ENCODE data around the gene NADSYN1. TPM values are rescaled to one million over a fixed set of nuclear protein-coding genes. Genes with fewer than 3 reads are reported as not detected.

The NADSYN1 gene
- total RNA-seq, 2 donors from 2014 or later, result 56.6 to 80.2 TPM

DNA sequence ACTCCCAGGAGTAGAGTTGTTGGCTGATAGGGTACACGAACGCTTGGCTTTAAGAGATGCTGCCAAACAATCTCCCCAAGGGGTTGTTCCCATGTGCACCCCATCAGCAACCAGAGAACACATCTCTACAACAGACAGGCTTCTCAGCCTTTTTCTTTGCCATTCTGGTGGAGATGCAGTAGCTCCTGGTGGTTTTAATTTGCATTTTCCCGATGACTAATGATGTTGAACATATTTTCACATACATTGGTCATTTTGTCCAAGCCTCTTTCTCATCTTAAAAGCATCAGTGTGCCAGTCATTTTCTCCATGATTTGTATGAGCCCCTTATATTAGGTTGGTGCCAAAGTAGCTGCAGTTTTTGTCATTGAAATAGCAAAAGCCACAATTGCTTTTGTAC lies 26.6 kb upstream of the NADSYN1 start:
- Histone ChIP-seq H3K4me1 (replicated peaks) (no peaks in the 10 kb centered on the region), H3K27ac (no peak overlapping the region), H3K27me3 (replicated peaks; ENCODE audit: insufficient read depth) (no peaks in the 10 kb centered on the region), H3K4me3 (no peak overlapping the region), H3K36me3 (no peaks in the 10 kb centered on the region), H3K9me3 (no peaks in the 10 kb centered on the region)
- no peak for DNase-seq (ENCODE audit: low spot score)
- WGBS, result 85% methylated on average over 3 of the region's 3 CpGs
- intact Hi-C loops (cut with DNase I), result no loop called here
- TF ChIP-seq POLR2AphosphoS5 (IDR thresholded peaks at IDR 0.05), result no peak
- TF ChIP-seq CTCF (IDR thresholded peaks at IDR 0.05), result no peak

- TF ChIP-seq POLR2AphosphoS5 (IDR thresholded peaks at IDR 0.05), result no peak
- no peak for TF ChIP-seq CTCF (IDR thresholded peaks at IDR 0.05)
- TF ChIP-seq POLR2A (IDR thresholded peaks at IDR 0.05), result no peak
- Histone ChIP-seq H3K4me3 (no peak overlapping the region), H3K27ac (no peak overlapping the region), H3K4me1 (replicated peaks) (peaks cover 10% of the 10 kb centered on the region), H3K27me3 (replicated peaks; ENCODE audit: insufficient read depth) (no peaks in the 10 kb centered on the region), H3K9me3 (no peaks in the 10 kb centered on the region), H3K36me3 (no peaks in the 10 kb centered on the region)
- 62% methylated on average over 7 of the region's 7 CpGs for WGBS
- intact Hi-C loops (cut with DNase I), result no loop called here
- no peak for DNase-seq (ENCODE audit: low spot score)
Observed at GRCh38 chr11:71428861-71429435, 24.1 kb upstream of the NADSYN1 start.

DNA sequence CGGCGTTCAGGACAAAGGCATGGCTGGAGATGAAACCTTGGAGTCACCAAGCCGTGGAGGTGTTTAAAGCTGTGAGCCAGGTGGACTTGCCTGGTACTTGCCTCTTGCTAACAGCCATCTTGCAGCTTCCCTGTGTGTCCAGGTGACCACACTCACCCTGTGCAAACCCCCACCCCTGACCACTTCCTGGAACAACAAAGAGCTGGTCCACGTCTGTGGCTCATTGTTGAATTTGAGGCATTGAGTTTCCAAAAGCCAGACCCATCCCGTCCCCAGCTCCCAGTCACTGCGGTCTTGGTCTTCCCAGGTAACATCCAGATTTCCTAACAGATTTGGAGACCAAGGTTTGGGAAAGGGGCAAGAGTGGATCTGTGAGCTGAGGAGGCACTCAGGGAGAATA lies 23.3 kb upstream of the NADSYN1 start:
- Histone ChIP-seq H3K9me3 (no peaks in the 10 kb centered on the region), H3K4me3 (no peak overlapping the region), H3K27ac (no peak overlapping the region), H3K27me3 (replicated peaks; ENCODE audit: insufficient read depth) (no peaks in the 10 kb centered on the region), H3K4me1 (replicated peaks) (peaks cover 12% of the 10 kb centered on the region), H3K36me3 (no peaks in the 10 kb centered on the region)
- no peak for TF ChIP-seq CTCF (IDR thresholded peaks at IDR 0.05)
- no peak for TF ChIP-seq POLR2A (IDR thresholded peaks at IDR 0.05)
- no peak for TF ChIP-seq POLR2AphosphoS5 (IDR thresholded peaks at IDR 0.05)
- WGBS, result 89% methylated on average over 6 of the region's 6 CpGs
- intact Hi-C loops (cut with DNase I), result no loop called here
- DNase-seq (ENCODE audit: low spot score), result no peak

DNA sequence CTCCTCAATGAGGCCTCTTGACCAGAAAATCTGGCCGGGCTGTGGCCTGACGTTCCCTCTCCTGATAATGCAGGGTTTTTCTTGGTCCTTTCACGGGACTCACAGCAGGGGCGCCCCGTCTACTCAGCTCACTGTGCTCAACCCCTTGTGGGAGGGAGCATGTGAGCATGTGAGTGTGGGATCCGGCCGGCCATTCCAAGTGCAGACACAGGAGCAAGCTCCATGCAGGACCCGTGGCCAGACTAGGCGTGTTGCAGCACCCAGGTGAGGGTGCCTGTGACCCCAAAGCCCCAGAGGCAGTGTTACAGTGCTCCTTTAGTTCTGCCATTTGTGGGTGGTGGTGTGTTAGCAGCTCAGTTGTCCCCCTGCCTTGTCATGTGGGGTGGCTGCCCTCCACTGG lies 22.8 kb upstream of the NADSYN1 start:
- 96% methylated on average over 9 of the region's 9 CpGs for WGBS
- no peak for TF ChIP-seq CTCF (IDR thresholded peaks at IDR 0.05)
- TF ChIP-seq POLR2A (IDR thresholded peaks at IDR 0.05), result no peak
- TF ChIP-seq POLR2AphosphoS5 (IDR thresholded peaks at IDR 0.05), result no peak
- peaks cover 12% of the 10 kb centered on the region for H3K4me1 ChIP-seq (replicated peaks)

GRCh38 chr11:71431271-71431670 lies 21.7 kb upstream of the NADSYN1 start:
- Histone ChIP-seq H3K27ac (no peak overlapping the region), H3K27me3 (replicated peaks; ENCODE audit: insufficient read depth) (no peaks in the 10 kb centered on the region), H3K9me3 (no peaks in the 10 kb centered on the region), H3K36me3 (no peaks in the 10 kb centered on the region), H3K4me1 (replicated peaks) (peaks cover 12% of the 10 kb centered on the region), H3K4me3 (no peak overlapping the region)
- DNase-seq (ENCODE audit: low spot score), result no peak
- intact Hi-C loops (cut with DNase I), result no loop called here
- 59% methylated on average over 7 of the region's 7 CpGs for WGBS
- TF ChIP-seq CTCF (IDR thresholded peaks at IDR 0.05) (no peak), POLR2AphosphoS5 (IDR thresholded peaks at IDR 0.05) (no peak), POLR2A (IDR thresholded peaks at IDR 0.05) (no peak)

More for the DNA sequence above, 22.8 kb upstream of the NADSYN1 start:
- Histone ChIP-seq H3K36me3 (no peaks in the 10 kb centered on the region), H3K4me3 (no peak overlapping the region), H3K27me3 (replicated peaks; ENCODE audit: insufficient read depth) (no peaks in the 10 kb centered on the region), H3K9me3 (no peaks in the 10 kb centered on the region), H3K27ac (no peak overlapping the region)
- intact Hi-C loops (cut with DNase I), result no loop called here
- DNase-seq (ENCODE audit: low spot score), result no peak
